Measurements from ENCODE around the gene NR6A1. TPM values are rescaled to one million over a fixed set of nuclear protein-coding genes. Genes with fewer than 3 reads are reported as not detected.
A peak's percentile ranks its signal among the peaks of the same experiment; 100 is the strongest.

Gene NR6A1
- total and polyA plus RNA-seq, 2 of the 8 experiments (the other 6 are each of a cell fraction or from before 2014, with no cell fraction given): 93.2 to 237 TPM

GRCh38 chr9:124500796-124501611, 270.1 kb downstream of the NR6A1 start:
- Histone ChIP-seq H3K9ac (replicated peaks in 1 of 4; ENCODE audit: extremely low read depth in 1 of 4, low read depth in 3 of 4, low read length in 3 of 4) (no peak overlapping the region), H4K91ac (replicated peaks; ENCODE audit: insufficient read length, low read length) (no peak overlapping the region), H3K27ac (ENCODE audit: low read depth, low read length) (no peak overlapping the region), H2AK5ac (ENCODE audit: low read depth, low read length) (peak overlapping the region; percentile 13; the same call in 1 of the 2 replicates), H3K56ac (replicated peaks; ENCODE audit: insufficient read length, low read depth, low read length) (no peak overlapping the region), H3K36me3 (ENCODE audit: control insufficient read depth in 2 of 4, insufficient read depth in 4 of 4, low read length in 3 of 4) (peaks cover 0 to 8% (median 0%) of the 10 kb centered on the region in 4 experiments; a peak in 1 of 8 replicates), H3K4me2 (ENCODE audit: insufficient read depth in 1 of 2, low read depth in 2 of 2, low read length in 2 of 2) (no peak overlapping the region), H3K9me3 (ENCODE audit: insufficient read depth in 2 of 2, low read depth in 1 of 2, low read length in 1 of 2) (no peaks in the 10 kb centered on the region; a peak in 1 of 4 replicates), H3K23me2 (ENCODE audit: low read depth, low read length) (peaks cover 7% of the 10 kb centered on the region; the same call in 1 of the 2 replicates), H2BK120ac (replicated peaks; ENCODE audit: low read depth, low read length) (no peak overlapping the region), H4K5ac (ENCODE audit: insufficient read length, low read depth, low read length) (no peak overlapping the region), H3K79me2 (ENCODE audit: control insufficient read depth in 1 of 2, insufficient read depth in 2 of 2, low read length in 2 of 2) (no peaks in the 10 kb centered on the region), H3K4ac (replicated peaks; ENCODE audit: insufficient read length, low read depth, low read length) (no peak overlapping the region), H2AFZ (ENCODE audit: low read length) (no peak overlapping the region), H2BK20ac (ENCODE audit: low read length) (no peak overlapping the region), H4K8ac (ENCODE audit: extremely low read depth, insufficient read depth, low read length) (no peak overlapping the region), H3K23ac (ENCODE audit: insufficient read length) (no peak overlapping the region), H3K14ac (ENCODE audit: insufficient read length) (no peak overlapping the region), H3K4me1 (replicated peaks in 1 of 4; ENCODE audit: control insufficient read depth in 3 of 4, insufficient read depth in 4 of 4, low read length in 3 of 4) (peaks cover 0 to 13% (median 10%) of the 10 kb centered on the region in 4 experiments; a peak in 6 of 7 replicates), H2BK5ac (ENCODE audit: low read depth, low read length) (0 out of 2 replicates have a peak overlapping the region, but pooled peaks have one; percentile 7), H3K18ac (ENCODE audit: extremely low read depth, low read length) (no peak overlapping the region), H2BK12ac (ENCODE audit: low read depth, low read length) (no peak overlapping the region; the same call in 1 of the 2 replicates), H3K4me3 (ENCODE audit: extremely low read depth in 1 of 4, insufficient read depth in 2 of 4, low read depth in 3 of 4, low read length in 4 of 4) (no peak overlapping the region), H4K20me1 (replicated peaks in 1 of 2; ENCODE audit: control insufficient read depth in 1 of 2, insufficient read depth in 2 of 2, low read length in 2 of 2) (peaks cover 0 to 2% of the 10 kb centered on the region in 2 experiments), H3K79me1 (ENCODE audit: low read depth, low read length) (no peaks in the 10 kb centered on the region), H2BK15ac (ENCODE audit: low read length) (0 out of 2 replicates have a peak overlapping the region, but pooled peaks have one; percentile 72), H3K27me3 (replicated peaks in 1 of 4; ENCODE audit: control insufficient read depth in 3 of 4, extremely low read depth in 1 of 4, insufficient read depth in 3 of 4, low read length in 3 of 4) (peaks cover 37 to 52% (median 50%) of the 10 kb centered on the region in 4 experiments)
- ChIA-PET POLR2A (ENCODE audit: partially characterized antibody) (interaction anchor here (0.7 to 2.2 kb wide), 4 partner anchors 11 to 123 kb away, joined by 3 to 5 read pairs (median 3); no protein-coding TSS in a partner anchor), CTCF (ENCODE audit: partially characterized antibody) (interaction anchor here (0.7 to 1.4 kb wide), 8 partner anchors 21 to 352 kb away, joined by 3 to 5 read pairs (median 3); partner anchors contain the start of gene WDR38)
- WGBS, 2 experiments (ENCODE audit: extremely low coverage in 1 of 2, insufficient coverage in 1 of 2, insufficient read length in 1 of 2, insufficient replicate concordance in 2 of 2, low coverage in 1 of 2, low lambda C conversion rate in 2 of 2, missing lambda C conversion rate in 1 of 2): 81% methylated on average over 12 of the region's 12 CpGs; no CpG with 5 or more reads in 1 of the 2 experiments
- FAIRE-seq (no peak), DNase-seq (ENCODE audit: low read depth in 1 of 2, low spot score in 2 of 2) (no peak)
- no peak for TF ChIP-seq ATF3 (IDR thresholded peaks at IDR 0.05; ENCODE audit: insufficient read depth, low read depth, low read length)
- TF ChIP-seq SP4 (IDR thresholded peaks at IDR 0.05; ENCODE audit: low read length): no peak
- no peak for TF ChIP-seq GABPA (IDR thresholded peaks at IDR 0.05; ENCODE audit: borderline replicate concordance, insufficient read depth, low read length)
- no peak for TF ChIP-seq EZH2 (IDR thresholded peaks at IDR 0.05; ENCODE audit: low read depth, low read length, severe bottlenecking)
- no peak for TF ChIP-seq BCL11A (IDR thresholded peaks at IDR 0.05; ENCODE audit: low read depth in 2 of 2, low read length in 2 of 2)
- TF ChIP-seq TBP (IDR thresholded peaks at IDR 0.05; ENCODE audit: low read depth, low read length): no peak
- no peak for TF ChIP-seq POLR2AphosphoS5 (IDR thresholded peaks at IDR 0.05; ENCODE audit: low read depth, low read length)
- TF ChIP-seq SUZ12 (IDR thresholded peaks at IDR 0.05; ENCODE audit: low read length): no peak
- no peak for TF ChIP-seq FOSL1 (IDR thresholded peaks at IDR 0.05; ENCODE audit: insufficient read depth, low read depth, low read length)
- no peak for TF ChIP-seq POLR2A (IDR thresholded peaks at IDR 0.05; ENCODE audit: control extremely low read depth in 1 of 2, low read depth in 2 of 2, low read length in 2 of 2)
- no peak for TF ChIP-seq SAP30 (IDR thresholded peaks at IDR 0.05; ENCODE audit: insufficient read depth, insufficient replicate concordance, low read length)

All from H1 (cell line).